Measurements from ENCODE around the gene RIPOR2. TPM values are rescaled to one million over a fixed set of nuclear protein-coding genes. Genes with fewer than 3 reads are reported as not detected.

The RIPOR2 gene
- total and polyA plus RNA-seq, 11 donors = 0.76 to 14.2 (median 4.2) TPM

GRCh38 chr6:24818346-24818745 is 117.4 kb downstream of the RIPOR2 start:
- no peaks in the 10 kb centered on the region for H3K27me3 ChIP-seq
- H3K4me3 ChIP-seq = no peak overlapping the region
- intact Hi-C loops (cut with DNase I) = no loop called here
- no peak for ATAC-seq
- no peak overlapping the region for H3K27ac ChIP-seq
- H3K4me1 ChIP-seq = no peaks in the 10 kb centered on the region
- DNase-seq = no peak
- 93 to 99% (median 95%) methylated on average over 2 of the region's 2 CpGs for WGBS, 4 donors
- no peaks in the 10 kb centered on the region for H3K9me3 ChIP-seq
- TF ChIP-seq CTCF (IDR thresholded peaks at IDR 0.05) = no peak
- peaks cover 0 to 29% (median 3%) of the 10 kb centered on the region in 9 donors for H3K36me3 ChIP-seq

- WGBS, 4 donors = 87 to 97% (median 90%) methylated on average over 3 of the region's 3 CpGs
Measured at GRCh38 chr6:24809728-24810127, 126.0 kb downstream of the RIPOR2 start.

GRCh38 chr6:24807584-24807983 is 128.2 kb downstream of the RIPOR2 start:
- no peak overlapping the region for H3K27ac ChIP-seq
- WGBS, 4 donors = 96 to 98% (median 97%) methylated on average over 3 of the region's 3 CpGs
- DNase-seq = no peak
- no peaks in the 10 kb centered on the region for H3K9me3 ChIP-seq
- no peak overlapping the region for H3K4me3 ChIP-seq
- H3K4me1 ChIP-seq = no peaks in the 10 kb centered on the region
- peaks cover 0 to 74% (median 12%) of the 10 kb centered on the region in 9 donors for H3K36me3 ChIP-seq
- no peak for ATAC-seq
- no peaks in the 10 kb centered on the region for H3K27me3 ChIP-seq
- TF ChIP-seq POLR2A (IDR thresholded peaks at IDR 0.05) (no peak), CTCF (IDR thresholded peaks at IDR 0.05) (no peak)
- intact Hi-C loops (cut with DNase I) = no loop called here

More at GRCh38 chr6:24809728-24810127, 126.0 kb downstream of the RIPOR2 start:
- Histone ChIP-seq H3K36me3 (peaks cover 0 to 58% (median 12%) of the 10 kb centered on the region in 9 donors), H3K27me3 (no peaks in the 10 kb centered on the region), H3K27ac (no peak overlapping the region), H3K9me3 (no peaks in the 10 kb centered on the region), H3K4me3 (no peak overlapping the region), H3K4me1 (no peaks in the 10 kb centered on the region)
- intact Hi-C loops (cut with DNase I) = no loop called here
- no peak for DNase-seq
- no peak for TF ChIP-seq CTCF (IDR thresholded peaks at IDR 0.05)
- TF ChIP-seq POLR2A (IDR thresholded peaks at IDR 0.05) = no peak
- ATAC-seq = no peak

- Histone ChIP-seq H3K9me3 (no peaks in the 10 kb centered on the region), H3K36me3 (peaks cover 0 to 44% (median 8%) of the 10 kb centered on the region in 9 donors), H3K4me3 (no peak overlapping the region), H3K4me1 (no peaks in the 10 kb centered on the region), H3K27me3 (no peaks in the 10 kb centered on the region), H3K27ac (no peak overlapping the region)
- 85 to 94% (median 92%) methylated on average over 8 of the region's 8 CpGs for WGBS, 4 donors
- DNase-seq = no peak
- intact Hi-C loops (cut with DNase I) = no loop called here
- ATAC-seq = no peak
- TF ChIP-seq CTCF (IDR thresholded peaks at IDR 0.05) (no peak), POLR2A (IDR thresholded peaks at IDR 0.05) (no peak)
Measured at GRCh38 chr6:24802271-24803059, 133.3 kb downstream of the RIPOR2 start.
